ENCODE data around the gene ARL10. TPM values are rescaled to one million over a fixed set of nuclear protein-coding genes. Genes with fewer than 3 reads are reported as not detected.

Gene ARL10
- total RNA-seq, 3 donors from 2014 or later (not counting 1 experiment from before 2014, with no cell fraction given): 0.75 to 6.8 (median 6.7) TPM

GRCh38 chr5:176394881-176395675 lies 29.8 kb downstream of the ARL10 start:
- Histone ChIP-seq H3K4me3 (ENCODE audit: low read length) (no peak overlapping the region), H3K4me1 (ENCODE audit: control insufficient read depth, insufficient read depth, low read length) (peaks cover 2% of the 10 kb centered on the region), H3K36me3 (ENCODE audit: control insufficient read depth, insufficient read depth, low read length) (peaks cover 18% of the 10 kb centered on the region), H3K27me3 (ENCODE audit: control insufficient read depth, insufficient read depth, low read length) (no peaks in the 10 kb centered on the region), H3K9me3 (ENCODE audit: control insufficient read depth, insufficient read depth, low read length) (no peaks in the 10 kb centered on the region), H3K27ac (ENCODE audit: low read length) (no peak overlapping the region)
- DNase-seq (no peak), ATAC-seq (no peak)
- H3K4me3 Mint-ChIP-seq: no peak overlapping the region
- WGBS (ENCODE audit: insufficient coverage): 97% methylated on average over 11 of the region's 11 CpGs
- intact Hi-C loops (cut with micrococcal nuclease): no loop called here
- H3K9me3 Mint-ChIP-seq: no peaks in the 10 kb centered on the region
- no peaks in the 10 kb centered on the region for H3K4me1 Mint-ChIP-seq
- no peak overlapping the region for H3K27ac Mint-ChIP-seq
- no peaks in the 10 kb centered on the region for H3K27me3 Mint-ChIP-seq (ENCODE audit: low read depth in 2 of 2)
- no peak for TF ChIP-seq CTCF (IDR thresholded peaks at IDR 0.05)
- H3K36me3 Mint-ChIP-seq: no peaks in the 10 kb centered on the region

DNA sequence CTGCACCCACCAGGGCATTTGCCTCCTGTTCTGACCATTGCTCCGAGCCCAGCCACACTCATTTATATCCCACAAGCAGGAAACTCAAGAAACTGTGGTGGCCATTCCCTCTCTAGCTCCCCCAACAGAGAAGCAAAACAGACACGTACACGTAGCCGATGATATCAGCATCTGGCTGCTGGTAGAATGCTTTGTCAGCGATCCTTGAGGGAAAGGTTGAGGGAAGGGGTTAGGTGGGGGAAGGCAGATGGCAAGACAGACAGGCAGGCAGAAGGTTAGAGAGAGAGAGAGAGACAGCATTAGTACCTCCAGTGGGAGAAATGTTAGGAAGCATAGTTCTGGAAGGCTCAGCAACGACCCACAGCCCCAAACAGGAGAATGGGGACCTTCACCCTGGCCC lies 31.0 kb downstream of the ARL10 start:
- no peak overlapping the region for H3K27ac Mint-ChIP-seq
- H3K27ac ChIP-seq (ENCODE audit: low read length): no peak overlapping the region
- no peak overlapping the region for H3K4me3 Mint-ChIP-seq
- peaks cover 18% of the 10 kb centered on the region for H3K36me3 ChIP-seq (ENCODE audit: control insufficient read depth, insufficient read depth, low read length)
- no peak for DNase-seq
- intact Hi-C loops (cut with micrococcal nuclease): no loop called here
- no peaks in the 10 kb centered on the region for H3K9me3 Mint-ChIP-seq
- H3K27me3 ChIP-seq (ENCODE audit: control insufficient read depth, insufficient read depth, low read length): no peaks in the 10 kb centered on the region
- no peaks in the 10 kb centered on the region for H3K4me1 Mint-ChIP-seq
- 96% methylated on average over 6 of the region's 6 CpGs for WGBS (ENCODE audit: insufficient coverage)
- no peaks in the 10 kb centered on the region for H3K4me1 ChIP-seq (ENCODE audit: control insufficient read depth, insufficient read depth, low read length)
- H3K9me3 ChIP-seq (ENCODE audit: control insufficient read depth, insufficient read depth, low read length): no peaks in the 10 kb centered on the region
- no peaks in the 10 kb centered on the region for H3K27me3 Mint-ChIP-seq (ENCODE audit: low read depth in 2 of 2)
- no peak for ATAC-seq
- no peak overlapping the region for H3K4me3 ChIP-seq (ENCODE audit: low read length)
- TF ChIP-seq CTCF (IDR thresholded peaks at IDR 0.05): no peak
- no peaks in the 10 kb centered on the region for H3K36me3 Mint-ChIP-seq

DNA sequence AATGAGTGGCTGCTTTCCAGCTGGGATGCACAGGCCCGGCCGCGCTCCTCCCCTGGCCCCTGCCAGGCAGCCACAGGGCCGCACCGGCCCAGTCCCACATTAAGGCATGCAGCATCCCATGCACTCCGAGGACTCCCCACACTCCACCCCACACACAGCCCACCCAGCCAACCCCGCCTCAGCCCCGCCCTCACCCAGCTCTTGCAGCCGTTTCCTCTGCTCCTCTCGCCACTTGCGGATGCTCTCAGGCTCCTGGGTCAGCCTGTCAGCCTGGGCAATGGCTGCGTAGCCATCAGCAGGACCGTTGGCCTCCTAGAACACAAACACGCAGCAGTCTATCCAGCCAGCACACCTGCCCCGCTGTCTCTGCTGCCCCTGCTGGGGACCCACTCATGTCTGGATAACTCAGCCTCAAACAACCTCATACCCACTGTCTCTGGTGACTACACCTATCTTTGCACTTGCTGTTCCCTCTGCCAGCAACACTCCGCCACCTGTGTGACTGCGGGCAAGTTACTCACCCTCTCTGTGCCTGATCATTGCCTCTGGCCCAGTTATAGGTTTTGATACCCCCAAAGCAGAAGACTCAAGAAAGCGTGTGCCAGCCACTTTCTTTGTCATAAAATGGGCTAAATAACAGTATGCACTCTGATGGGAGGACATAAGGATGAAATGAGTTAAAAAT lies 32.6 kb downstream of the ARL10 start:
- no peak for TF ChIP-seq CTCF (IDR thresholded peaks at IDR 0.05)
- DNase-seq (no peak), ATAC-seq (no peak)
- Histone ChIP-seq H3K27me3 (ENCODE audit: control insufficient read depth, insufficient read depth, low read length) (no peaks in the 10 kb centered on the region), H3K27ac (ENCODE audit: low read length) (no peak overlapping the region), H3K4me1 (ENCODE audit: control insufficient read depth, insufficient read depth, low read length) (no peaks in the 10 kb centered on the region), H3K4me3 (ENCODE audit: low read length) (no peak overlapping the region), H3K9me3 (ENCODE audit: control insufficient read depth, insufficient read depth, low read length) (no peaks in the 10 kb centered on the region), H3K36me3 (ENCODE audit: control insufficient read depth, insufficient read depth, low read length) (peaks cover 9% of the 10 kb centered on the region)
- WGBS (ENCODE audit: insufficient coverage): 95% methylated on average over 18 of the region's 18 CpGs
- Mint-ChIP-seq H3K27ac (peak overlapping the region in 1 of 2 donors; percentile 16), H3K36me3 (no peaks in the 10 kb centered on the region), H3K27me3 (ENCODE audit: low read depth in 2 of 2) (no peaks in the 10 kb centered on the region), H3K4me3 (no peak overlapping the region), H3K4me1 (peaks cover 0 to 4% of the 10 kb centered on the region in 2 donors), H3K9me3 (no peaks in the 10 kb centered on the region)
- intact Hi-C loops (cut with micrococcal nuclease): no loop called here

All from natural killer cell (primary cell).